MM.1S (cell line): ENCODE data around the gene CCDC8.

ENCODE experiments used
- DNase-seq: peaks from one replicate; pipeline ENCODE4 v3.0.0-alpha.2; 2015
- H2AFZ ChIP-seq: fragments of 300-600 bp; sonication (generic); 2 replicates; pipeline ENCODE4 v1.6.0; 2016; ENCODE audit warnings: antibody characterized with exemption, low read length
- H3F3A ChIP-seq: fragments of 300-600 bp; sonication (generic); 2 replicates; pipeline ENCODE4 v1.6.1; 2016; ENCODE audit warnings: mild to moderate bottlenecking, antibody characterized with exemption, low read length, moderate library complexity, mixed read lengths; ENCODE audit not compliant: insufficient read depth
- H3K27ac ChIP-seq: fragments of 300-600 bp; sonication (generic); 2 replicates; pipeline ENCODE4 v1.5.1; 2016; ENCODE audit warnings: mild to moderate bottlenecking, low read length
- H3K27me3 ChIP-seq: fragments of 300-600 bp; sonication (generic); replicated peaks from 2 replicates; pipeline ENCODE4 v1.6.0; 2016; ENCODE audit warnings: low read length; ENCODE audit not compliant: insufficient read depth
- H3K36me3 ChIP-seq: fragments of 300-600 bp; sonication (generic); replicated peaks from 2 replicates; pipeline ENCODE4 v1.6.1; 2016; ENCODE audit warnings: mild to moderate bottlenecking, low read length, mixed read lengths; ENCODE audit not compliant: insufficient read depth
- H3K4me1 ChIP-seq: fragments of 300-600 bp; sonication (generic); 2 replicates; pipeline ENCODE4 v1.6.1; 2016; ENCODE audit warnings: low read length, mixed read lengths
- H3K4me2 ChIP-seq: fragments of 300-600 bp; sonication (generic); 2 replicates; pipeline ENCODE4 v1.6.0; 2016; ENCODE audit warnings: low read depth, low read length
- H3K4me3 ChIP-seq: fragments of 300-600 bp; sonication (generic); 2 replicates; pipeline ENCODE4 v1.5.1; 2016; ENCODE audit warnings: low read length, mixed read lengths
- H3K79me2 ChIP-seq: fragments of 300-600 bp; sonication (generic); 2 replicates; pipeline ENCODE4 v1.6.1; 2016; ENCODE audit warnings: mixed run types, low read length, mixed read lengths
- H3K9ac ChIP-seq: fragments of 300-600 bp; sonication (generic); 2 replicates; pipeline ENCODE4 v1.6.1; 2016; ENCODE audit warnings: low read length, mixed read lengths
- H3K9me2 ChIP-seq: fragments of 300-600 bp; sonication (generic); replicated peaks from 2 replicates; pipeline ENCODE4 v1.6.1; 2016; ENCODE audit warnings: mild to moderate bottlenecking, low read length, mixed read lengths; ENCODE audit not compliant: insufficient read depth
- H3K9me3 ChIP-seq: fragments of 300-600 bp; sonication (generic); replicated peaks from 2 replicates; pipeline ENCODE4 v1.6.1; 2016; ENCODE audit warnings: mild to moderate bottlenecking, low read length, mixed read lengths; ENCODE audit not compliant: insufficient read depth
- H4K20me1 ChIP-seq: fragments of 300-600 bp; sonication (generic); 2 replicates; pipeline ENCODE4 v1.6.1; 2016; ENCODE audit warnings: mild to moderate bottlenecking, low read length, moderate library complexity, mixed read lengths; ENCODE audit not compliant: insufficient read depth
- CTCF ChIP-seq: fragments of 300-600 bp; sonication (generic); IDR thresholded peaks from 2 replicates; pipeline ENCODE4 v1.5.1; 2016; ENCODE audit warnings: antibody characterized with exemption, low read length, mixed read lengths
- EZH2 ChIP-seq: fragments of 300-600 bp; sonication (generic); optimal IDR thresholded peaks from 2 replicates; pipeline ENCODE3; 2017; ENCODE audit warnings: low read depth, mild to moderate bottlenecking, antibody characterized with exemption, low read length, mixed read lengths
- EZH2phosphoT487 ChIP-seq: fragments of 300-600 bp; sonication (generic); IDR thresholded peaks from 2 replicates; pipeline ENCODE4 v1.6.1; 2018; ENCODE audit warnings: antibody characterized with exemption, low read length

Gene CCDC8

GRCh38 chr19:46372901-46373490, 40.4 kb downstream of the CCDC8 start:
- H3K27me3 ChIP-seq: no peaks in the 10 kb centered on the region
- no peaks in the 10 kb centered on the region for H3K4me1 ChIP-seq
- H3K9me2 ChIP-seq: no peaks in the 10 kb centered on the region
- no peak for TF ChIP-seq CTCF
- TF ChIP-seq EZH2: no peak
- TF ChIP-seq EZH2phosphoT487: no peak
- no peak overlapping the region for H3K27ac ChIP-seq
- no peak overlapping the region for H2AFZ ChIP-seq
- no peaks in the 10 kb centered on the region for H3K9me3 ChIP-seq
- no peak overlapping the region for H3K4me3 ChIP-seq
- H3K4me2 ChIP-seq: no peak overlapping the region
- H3K79me2 ChIP-seq: peaks cover 55% of the 10 kb centered on the region
- no peak overlapping the region for H3K9ac ChIP-seq
- DNase-seq: no peak
- no peaks in the 10 kb centered on the region for H4K20me1 ChIP-seq
- no peaks in the 10 kb centered on the region for H3K36me3 ChIP-seq
- no peaks in the 10 kb centered on the region for H3F3A ChIP-seq

GRCh38 chr19:46371371-46371901, 41.9 kb downstream of the CCDC8 start:
- H3K79me2 ChIP-seq: peaks cover 71% of the 10 kb centered on the region
- no peaks in the 10 kb centered on the region for H3K9me3 ChIP-seq
- no peaks in the 10 kb centered on the region for H3K4me1 ChIP-seq
- H3K4me2 ChIP-seq: no peak overlapping the region
- TF ChIP-seq EZH2phosphoT487 (no peak), CTCF (no peak), EZH2 (no peak)
- H3K9ac ChIP-seq: no peak overlapping the region
- H3K27ac ChIP-seq: no peak overlapping the region
- H3F3A ChIP-seq: no peaks in the 10 kb centered on the region
- no peaks in the 10 kb centered on the region for H4K20me1 ChIP-seq
- no peak for DNase-seq
- H3K4me3 ChIP-seq: no peak overlapping the region
- no peaks in the 10 kb centered on the region for H3K9me2 ChIP-seq
- no peaks in the 10 kb centered on the region for H3K36me3 ChIP-seq
- H3K27me3 ChIP-seq: no peaks in the 10 kb centered on the region
- H2AFZ ChIP-seq: no peak overlapping the region

- Histone ChIP-seq H3K36me3 (no peaks in the 10 kb centered on the region), H4K20me1 (no peaks in the 10 kb centered on the region), H3K4me2 (no peak overlapping the region)
These were observed 43.5 kb downstream of the CCDC8 start for GRCh38 chr19:46369817-46370216.

More at GRCh38 chr19:46369817-46370216, 43.5 kb downstream of the CCDC8 start:
- H3K27me3 ChIP-seq: no peaks in the 10 kb centered on the region
- DNase-seq: no peak
- no peaks in the 10 kb centered on the region for H3K9me2 ChIP-seq
- H3K4me3 ChIP-seq: no peak overlapping the region
- H3K9ac ChIP-seq: no peak overlapping the region
- H3K27ac ChIP-seq: no peak overlapping the region
- H3K4me1 ChIP-seq: no peaks in the 10 kb centered on the region
- peaks cover 81% of the 10 kb centered on the region for H3K79me2 ChIP-seq
- TF ChIP-seq CTCF (no peak), EZH2 (no peak), EZH2phosphoT487 (no peak)
- no peaks in the 10 kb centered on the region for H3F3A ChIP-seq
- no peaks in the 10 kb centered on the region for H3K9me3 ChIP-seq
- H2AFZ ChIP-seq: no peak overlapping the region
